ENCODE data around the gene CAPN8.

GRCh38 chr1:223683586-223684487, 18.3 kb upstream of the CAPN8 start:
- TF ChIP-seq POLR2A (IDR thresholded peaks at IDR 0.05; ENCODE audit: low read depth, low read length) (no peak), POLR2AphosphoS5 (IDR thresholded peaks at IDR 0.05; ENCODE audit: low read depth, low read length) (no peak), TAF1 (IDR thresholded peaks at IDR 0.05; ENCODE audit: borderline replicate concordance, low read depth, low read length) (no peak)
